ENCODE results near the gene STPG4.
"Not testable (repeated sequence)": the region's sequence is repeated elsewhere in the genome, so short reads cannot be mapped to it uniquely, and the experiment has no call there.

STPG4 gene

DNA sequence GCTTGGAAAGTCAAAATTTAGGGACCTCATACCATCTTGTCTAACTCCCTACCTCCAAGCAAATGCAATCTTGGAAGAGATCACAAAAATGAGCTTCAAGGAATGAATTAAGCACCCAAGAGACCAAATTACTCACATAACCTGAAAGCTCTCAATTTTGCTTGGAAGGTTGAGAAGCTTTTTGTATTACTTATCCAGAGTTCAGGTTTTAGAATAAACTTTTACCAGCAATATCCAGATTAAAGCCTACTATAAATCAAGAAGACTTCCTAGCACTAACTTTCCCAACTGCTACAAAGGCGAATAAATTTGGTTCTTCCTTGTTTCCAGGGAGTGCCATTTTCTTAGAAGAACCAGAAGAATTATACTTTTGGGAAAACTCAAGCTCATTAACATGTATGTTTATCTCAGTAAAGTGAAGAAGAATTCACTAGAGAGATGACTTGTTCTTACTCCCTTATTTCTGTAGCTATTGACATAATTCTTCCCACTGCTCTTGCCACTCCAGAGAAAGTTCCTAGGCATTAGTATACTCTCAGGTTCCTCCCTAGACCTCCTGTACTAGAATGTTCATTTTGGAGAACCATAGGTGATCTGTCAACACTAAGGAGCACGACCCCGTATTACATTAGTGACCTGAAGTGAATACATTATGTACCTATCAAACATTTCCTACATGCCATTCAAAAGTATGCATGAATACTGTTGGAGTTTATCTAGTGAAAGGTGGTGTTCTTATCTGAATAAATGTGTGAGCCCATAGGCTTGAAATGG lies 18.0 kb upstream of the STPG4 start:
- DNase-seq (ENCODE audit: low read depth): no peak

DNA sequence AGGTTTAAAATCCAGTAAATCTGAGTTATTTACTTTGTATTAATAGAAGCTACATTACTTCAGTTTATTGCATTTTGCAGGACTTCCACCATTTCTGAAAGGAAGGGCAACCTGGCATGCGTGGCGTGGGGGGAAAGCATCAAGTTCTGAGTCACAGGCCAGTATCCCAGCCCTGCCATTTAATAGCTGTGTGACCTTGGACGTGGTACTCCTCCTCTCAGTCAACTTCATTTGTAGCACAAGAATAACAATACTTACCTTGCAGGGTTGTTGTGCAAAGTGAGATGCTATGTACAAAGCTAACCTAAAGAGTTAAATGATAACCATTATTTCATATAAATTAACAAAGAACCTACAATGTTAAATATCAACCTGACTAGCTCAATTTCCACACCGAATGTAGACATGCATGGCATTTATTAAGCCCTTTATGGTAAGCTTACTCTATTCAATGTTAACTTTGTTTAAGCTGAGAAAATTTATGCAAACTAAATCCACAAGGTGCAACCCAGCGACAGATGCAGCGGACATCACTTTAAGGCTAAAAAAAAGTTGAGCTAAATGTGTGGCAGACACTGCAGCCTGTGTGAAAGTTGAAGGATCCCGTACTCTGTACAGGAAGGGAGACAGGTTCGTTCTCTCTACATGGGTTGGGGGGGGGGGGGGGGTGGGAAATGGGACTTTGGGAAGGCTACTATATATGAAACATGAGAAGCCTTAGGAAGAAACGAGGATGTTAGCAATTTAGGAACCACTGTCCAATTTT lies 17.2 kb upstream of the STPG4 start:
- no peak for DNase-seq (ENCODE audit: low read depth)

DNA sequence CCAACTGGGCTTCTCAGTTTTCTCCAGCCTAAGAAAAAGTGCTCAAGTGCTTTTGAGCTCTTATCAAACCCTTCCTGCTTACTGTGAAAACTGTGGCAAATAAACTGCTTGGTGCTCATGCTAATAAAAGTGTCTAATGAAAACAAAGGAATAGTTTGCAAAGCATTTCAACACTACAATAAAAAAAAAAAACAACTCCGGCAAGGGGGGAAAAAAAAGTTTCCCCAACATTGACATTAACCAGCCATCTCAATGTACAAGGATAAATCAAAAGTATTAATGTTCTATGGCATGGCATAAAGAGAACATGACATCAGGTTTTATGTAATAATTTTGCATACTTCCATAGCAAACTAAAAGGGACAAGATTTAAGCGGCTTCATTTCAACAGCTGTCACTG lies 14.7 kb upstream of the STPG4 start:
- DNase-seq (ENCODE audit: low read depth): no peak

DNA sequence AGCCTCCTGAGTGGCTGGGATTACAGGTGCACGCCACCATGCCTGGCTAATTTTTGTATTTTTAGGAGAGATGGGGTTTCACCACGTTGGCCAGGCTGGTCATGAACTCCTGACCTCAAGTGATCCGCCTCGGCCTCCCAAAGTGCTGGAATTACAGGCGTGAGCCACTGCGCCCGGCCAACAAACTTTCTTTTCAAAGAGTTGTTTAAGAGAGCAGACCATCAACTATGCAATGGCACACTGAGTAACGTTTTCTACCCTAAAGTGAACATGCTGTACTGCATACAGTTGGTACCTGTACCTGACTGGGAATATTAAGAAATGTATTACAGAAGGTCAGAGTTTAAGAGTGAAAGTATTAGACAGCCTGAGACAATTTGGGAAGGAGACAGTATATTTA lies 13.8 kb upstream of the STPG4 start:
- DNase-seq (ENCODE audit: low read depth): not testable (repeated sequence)

DNA sequence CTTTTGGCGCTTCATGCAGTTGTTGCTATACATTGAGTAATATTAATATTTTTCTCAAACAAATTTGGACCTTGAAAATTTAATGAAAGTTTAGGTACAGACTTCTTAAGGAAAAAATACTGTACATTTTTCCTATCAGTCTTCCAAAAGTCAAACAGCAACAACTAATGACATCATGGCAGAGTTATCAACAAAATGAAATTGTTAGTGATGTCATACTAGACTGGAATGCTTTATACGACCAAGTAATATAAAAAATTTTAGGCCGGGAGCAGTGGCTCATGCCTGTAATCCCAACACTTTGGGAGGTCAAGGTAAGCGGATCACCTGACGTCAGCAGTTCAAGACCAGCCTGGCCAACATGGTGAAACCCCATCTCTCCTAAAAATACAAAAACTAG lies 12.0 kb upstream of the STPG4 start:
- DNase-seq (ENCODE audit: low read depth): no peak

DNA sequence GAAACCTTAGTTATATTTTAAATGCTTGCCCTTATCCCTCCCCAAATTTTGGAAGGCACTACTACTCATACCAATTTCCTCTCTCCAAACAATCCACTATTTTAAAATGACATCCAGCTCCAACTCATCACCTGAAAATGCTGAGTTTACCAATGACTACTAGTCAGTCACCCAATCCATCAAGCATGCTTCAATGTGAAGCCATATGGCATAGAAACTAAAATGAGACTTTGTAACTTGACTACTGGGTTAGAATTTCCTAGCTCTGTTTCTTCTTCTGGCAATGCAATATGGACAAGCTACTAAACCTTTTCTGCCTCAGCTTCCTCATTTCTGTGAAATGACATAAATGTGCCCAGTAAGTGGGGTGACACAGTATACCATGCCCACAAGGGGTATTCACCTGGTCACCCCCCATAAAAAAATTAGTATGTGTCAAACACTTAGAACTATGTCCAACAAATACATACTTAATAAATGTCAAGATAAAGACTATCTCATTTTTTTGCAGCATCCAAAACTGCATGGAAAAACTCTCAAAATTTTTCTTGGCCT lies 10.0 kb upstream of the STPG4 start:
- no peak for DNase-seq (ENCODE audit: low read depth)

DNA sequence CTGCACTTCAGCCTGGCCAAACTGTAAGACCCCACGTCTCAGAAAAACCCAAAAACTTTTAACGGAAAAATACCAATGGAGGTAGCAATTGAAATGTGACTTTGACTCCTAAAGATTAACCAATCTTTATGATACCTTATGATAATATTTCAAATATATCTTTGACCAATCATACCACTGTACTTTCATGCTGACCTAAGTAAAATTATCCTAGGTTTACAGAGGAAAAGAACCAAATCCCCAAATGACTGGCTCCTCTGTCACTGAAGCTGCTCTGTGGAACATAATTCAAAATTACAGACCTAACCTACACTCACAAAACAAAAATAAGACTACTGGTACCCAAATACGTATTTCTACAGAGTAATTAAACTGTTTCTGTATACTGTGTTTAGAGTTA lies 7.7 kb upstream of the STPG4 start:
- DNase-seq (ENCODE audit: low read depth): no peak

DNA sequence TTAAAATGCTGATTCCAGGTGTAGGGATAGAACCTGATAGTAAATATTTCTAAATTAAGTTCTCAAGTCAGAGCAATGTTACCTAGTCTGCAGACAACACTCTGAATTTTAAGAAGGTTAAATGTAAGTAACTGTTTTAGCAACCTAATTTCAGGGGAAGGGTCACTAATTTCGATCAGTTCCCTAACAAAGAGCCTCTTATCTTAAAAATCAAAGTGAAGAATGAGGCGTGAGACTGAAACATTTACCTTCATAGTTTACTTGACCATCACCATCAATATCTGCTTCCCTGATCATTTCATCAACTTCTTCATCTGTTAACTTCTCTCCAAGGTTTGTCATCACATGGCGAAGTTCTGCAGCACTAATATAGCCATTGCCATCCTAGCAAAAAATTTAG lies 6.4 kb upstream of the STPG4 start:
- no peak for DNase-seq (ENCODE audit: low read depth)

DNA sequence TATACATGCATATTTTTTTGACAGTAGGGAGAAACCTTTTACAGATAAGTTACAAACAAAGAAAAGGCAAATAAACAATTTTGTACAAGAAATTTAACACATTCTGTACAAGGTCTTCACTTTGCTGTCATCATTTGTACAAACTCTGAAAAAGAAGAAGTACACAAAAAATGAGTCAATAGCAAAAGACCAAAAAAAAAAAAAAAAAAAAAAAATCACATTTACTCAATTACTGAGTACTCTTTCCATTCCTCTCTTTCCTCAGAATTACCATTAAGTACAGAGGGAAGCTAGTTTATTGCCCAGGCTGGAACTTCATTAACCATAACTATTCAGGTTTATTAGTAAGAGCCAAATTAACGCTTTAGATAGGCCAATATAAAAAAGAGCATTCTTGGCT lies 5.6 kb upstream of the STPG4 start:
- no peak for DNase-seq (ENCODE audit: low read depth)

DNA sequence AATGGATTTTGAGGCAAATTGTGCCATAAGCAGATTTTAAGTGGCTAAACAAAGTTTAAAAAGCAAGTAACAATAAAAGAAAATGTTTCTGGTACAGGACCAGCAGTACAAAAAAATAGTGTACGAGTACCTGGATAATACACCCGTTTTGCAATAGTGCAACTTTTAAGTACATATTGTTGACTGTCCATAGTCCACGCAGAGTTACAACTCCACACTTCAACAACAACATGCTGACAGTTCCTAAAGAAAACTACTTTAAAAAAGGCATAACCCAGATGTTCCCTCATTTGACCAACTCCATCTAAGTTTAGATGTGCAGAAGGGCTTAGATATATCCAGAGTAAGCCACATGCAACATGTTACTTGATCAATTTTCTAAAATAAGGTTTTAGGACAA lies 5.1 kb upstream of the STPG4 start:
- DNase-seq (ENCODE audit: low read depth): no peak

DNA sequence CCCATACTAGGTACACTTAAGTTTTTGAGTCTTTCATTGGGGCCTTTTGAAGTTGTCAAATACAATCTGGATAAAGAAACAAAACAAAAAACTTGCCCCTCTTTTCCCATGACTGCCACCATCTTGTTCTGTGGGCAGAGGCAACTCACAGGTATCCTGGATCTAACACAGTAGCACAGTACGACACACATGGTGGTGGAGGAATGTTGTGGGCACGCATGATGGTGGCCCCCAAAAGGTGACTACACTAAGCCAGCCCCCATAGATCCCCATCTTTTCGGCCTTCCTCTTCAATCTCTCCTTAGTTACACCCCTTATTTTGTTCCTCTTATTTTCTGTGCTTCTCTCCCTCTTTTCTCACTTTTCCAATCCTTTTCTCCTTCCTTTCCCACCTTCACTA lies 4.5 kb upstream of the STPG4 start:
- no peak for DNase-seq (ENCODE audit: low read depth)

DNA sequence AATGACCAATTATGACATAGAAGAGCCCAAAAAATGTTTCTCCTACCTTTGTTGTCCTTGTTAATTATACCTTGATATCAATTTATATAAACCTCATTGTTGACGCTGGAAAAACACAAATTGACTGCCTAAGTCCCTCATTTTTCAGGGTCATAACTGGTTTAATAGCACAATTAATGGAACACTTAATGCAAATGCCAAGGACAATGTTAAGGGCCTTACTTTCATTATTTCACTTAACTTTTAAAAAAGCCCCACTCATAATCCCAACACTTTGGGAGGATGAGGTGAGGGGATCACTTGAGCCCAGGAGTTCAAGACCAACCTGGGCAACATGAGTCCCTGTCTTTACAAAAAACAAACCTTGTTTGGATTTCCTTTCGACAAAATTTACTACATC lies 3.5 kb upstream of the STPG4 start:
- no peak for DNase-seq (ENCODE audit: low read depth)

DNA sequence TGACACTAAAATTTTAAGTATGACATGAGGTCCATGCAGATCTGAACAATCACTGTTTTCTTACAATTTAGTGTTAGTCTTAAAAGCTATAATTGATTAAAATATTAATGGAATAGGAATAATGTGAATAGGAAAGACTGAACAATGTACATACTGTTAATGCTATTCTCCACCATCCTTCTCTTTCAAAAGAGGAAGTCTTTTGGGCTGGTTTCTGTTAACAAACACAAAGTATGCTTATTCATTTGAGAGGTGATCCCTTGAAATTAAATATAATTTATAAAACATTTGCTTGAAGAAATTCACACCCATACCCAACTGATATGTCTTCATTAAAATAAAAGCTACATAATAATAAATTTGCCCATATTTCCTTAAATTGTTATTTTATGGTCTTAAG lies 2.3 kb downstream of the STPG4 start:
- no peak for DNase-seq (ENCODE audit: low read depth)

DNA sequence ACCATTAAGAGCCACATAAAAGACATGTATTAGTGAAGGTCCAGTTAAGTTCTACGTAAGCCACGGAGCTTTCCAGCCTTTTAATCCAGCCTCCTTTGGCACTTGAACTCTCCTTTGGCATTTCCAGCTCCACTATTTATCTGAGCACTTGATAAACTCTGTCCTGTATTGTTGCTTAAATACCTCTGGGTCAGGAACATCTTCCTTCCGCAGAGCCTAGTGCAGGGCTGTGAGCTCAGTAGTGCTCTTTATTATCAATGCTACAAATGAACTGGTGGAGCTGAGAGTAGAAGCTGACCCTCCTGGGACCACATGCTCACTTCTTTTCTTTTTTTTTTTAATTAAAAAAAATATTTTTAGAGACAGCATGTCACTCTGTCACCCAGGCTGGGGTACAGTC lies 4.9 kb downstream of the STPG4 start:
- no peak for DNase-seq (ENCODE audit: low read depth)

DNA sequence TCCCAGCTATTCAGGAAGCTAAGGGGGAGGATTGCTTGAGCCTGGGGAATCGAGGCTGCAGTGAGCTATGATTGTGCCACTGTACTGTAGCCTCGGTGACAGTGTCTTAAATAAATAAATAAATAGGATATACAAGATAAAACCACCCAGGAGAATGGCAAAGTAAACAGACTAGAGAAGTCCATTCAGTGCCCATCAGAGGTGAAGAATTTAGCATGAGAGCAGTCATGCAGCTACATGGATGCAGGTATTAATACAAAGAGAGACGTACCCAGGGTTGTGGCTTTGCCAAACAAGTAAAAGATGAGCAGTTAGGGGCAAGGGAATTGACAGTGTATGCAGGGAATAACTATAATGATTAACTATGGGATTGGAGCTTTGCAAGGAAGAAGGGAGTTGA lies 8.1 kb downstream of the STPG4 start:
- DNase-seq (ENCODE audit: low read depth): no peak

DNA sequence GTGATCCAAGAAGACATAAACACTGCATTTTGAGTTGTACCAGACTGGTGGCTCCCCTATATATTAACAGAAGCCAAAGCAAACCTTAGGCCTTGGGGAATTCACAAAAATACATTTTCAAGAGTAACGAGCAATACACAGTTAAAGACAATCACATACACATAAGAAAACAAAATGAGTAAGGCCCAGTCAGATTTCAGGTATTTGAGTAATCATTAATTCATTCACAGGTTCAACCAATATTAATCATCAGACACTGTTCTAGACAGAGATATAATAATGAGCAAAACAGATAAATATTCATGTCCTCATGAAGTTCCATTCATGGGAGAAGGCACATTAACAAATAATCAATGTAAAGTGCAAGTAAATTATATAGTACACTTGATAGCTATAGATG lies 9.6 kb downstream of the STPG4 start:
- no peak for DNase-seq (ENCODE audit: low read depth)

DNA sequence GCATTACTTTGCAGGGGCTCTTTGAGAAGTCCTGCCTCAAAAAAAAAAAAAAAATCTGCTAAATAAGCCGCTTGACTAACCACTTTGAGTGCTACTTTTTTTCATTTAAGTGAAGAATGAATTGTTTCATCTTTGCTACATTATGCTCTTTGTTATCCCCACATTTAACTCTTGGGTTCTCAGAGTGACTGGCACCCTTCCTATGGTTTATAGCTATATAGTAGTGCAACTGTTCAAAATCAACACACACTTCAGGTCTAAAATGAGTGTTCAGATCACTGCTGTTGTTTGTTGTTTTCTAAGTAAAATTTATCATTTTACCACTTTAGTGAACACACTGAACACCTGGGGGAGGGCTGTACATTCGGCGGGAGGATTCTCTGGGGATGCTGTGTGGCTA lies 13.6 kb downstream of the STPG4 start:
- no peak for DNase-seq (ENCODE audit: low read depth)

DNA sequence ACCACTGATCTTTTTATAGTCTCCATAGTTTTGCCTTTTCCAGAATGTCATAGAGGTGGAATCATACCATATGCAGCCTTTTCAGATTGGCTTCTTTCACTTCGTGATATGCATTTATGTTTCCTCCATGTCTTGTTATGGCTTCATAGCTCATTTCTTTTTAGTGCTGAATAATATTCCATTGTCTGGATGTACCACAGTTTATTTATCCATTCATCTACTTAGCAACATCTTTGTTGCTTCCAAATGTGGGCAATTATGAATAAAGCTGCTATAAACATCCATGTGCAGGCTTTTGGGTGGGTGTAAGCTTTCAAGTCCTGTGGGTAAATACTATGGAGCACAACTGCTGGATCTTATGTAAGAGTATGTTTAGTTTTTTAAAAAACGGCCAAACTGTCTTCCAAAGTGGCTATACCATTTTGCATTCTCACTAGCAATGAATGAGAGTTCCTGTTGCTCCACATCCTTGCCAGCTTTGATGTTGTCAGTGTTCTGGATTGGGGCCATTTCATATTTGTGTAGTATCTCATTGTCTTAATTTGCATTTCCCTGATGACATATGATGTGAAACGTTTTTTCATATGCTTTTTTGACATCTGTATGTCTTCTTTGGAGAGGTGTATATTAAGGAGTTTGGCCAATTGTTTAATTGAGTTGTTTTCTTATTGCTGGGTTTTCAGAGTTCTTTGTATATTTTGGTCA lies 20.6 kb downstream of the STPG4 start:
- no peak for DNase-seq (ENCODE audit: low read depth)

DNA sequence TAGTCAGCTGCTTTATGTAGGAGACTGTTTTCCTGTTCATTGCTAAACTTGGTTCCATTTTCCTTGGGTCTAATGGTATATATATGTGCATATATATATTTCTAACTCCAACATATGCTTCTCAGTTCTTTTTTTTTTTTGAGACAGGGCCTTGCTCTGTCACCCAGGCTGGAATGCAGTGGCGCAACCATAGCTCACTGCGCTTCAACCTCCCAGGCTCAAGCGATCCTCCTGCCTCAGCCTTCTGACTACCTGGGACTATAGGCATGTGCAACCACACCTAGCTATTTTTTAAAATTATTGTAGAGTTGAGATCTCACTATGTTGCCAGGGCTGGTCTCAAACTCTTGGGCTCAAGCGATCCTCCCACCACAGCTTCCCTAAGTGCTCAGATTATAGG lies 22.1 kb downstream of the STPG4 start:
- no peak for DNase-seq (ENCODE audit: low read depth)

DNA sequence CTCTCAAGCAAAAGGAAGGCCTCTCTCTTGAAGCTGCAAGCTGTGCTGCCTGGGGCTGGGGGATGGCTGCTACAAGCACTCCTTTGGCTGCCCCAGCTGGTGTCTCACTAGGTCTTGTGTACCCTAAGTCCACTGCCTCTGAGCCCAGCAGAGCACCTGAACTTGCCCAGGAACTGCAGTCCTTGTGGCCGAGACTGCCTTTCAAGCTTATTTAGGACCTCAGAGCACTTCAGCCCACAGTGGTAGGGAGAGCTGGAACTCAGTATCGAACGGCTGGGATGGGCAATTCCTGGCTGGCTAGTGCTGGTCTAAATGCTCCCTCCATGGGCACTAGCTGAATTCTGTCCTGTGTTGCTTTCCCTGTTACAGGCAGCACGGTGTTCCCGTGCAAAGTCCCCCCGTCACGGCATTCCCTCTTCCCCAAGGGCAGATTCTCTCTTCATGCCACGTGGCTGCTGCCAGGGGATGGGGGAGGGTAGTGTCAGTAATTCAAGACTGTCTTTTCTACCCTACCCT lies 25.9 kb downstream of the STPG4 start:
- no peak for DNase-seq (ENCODE audit: low read depth)

DNA sequence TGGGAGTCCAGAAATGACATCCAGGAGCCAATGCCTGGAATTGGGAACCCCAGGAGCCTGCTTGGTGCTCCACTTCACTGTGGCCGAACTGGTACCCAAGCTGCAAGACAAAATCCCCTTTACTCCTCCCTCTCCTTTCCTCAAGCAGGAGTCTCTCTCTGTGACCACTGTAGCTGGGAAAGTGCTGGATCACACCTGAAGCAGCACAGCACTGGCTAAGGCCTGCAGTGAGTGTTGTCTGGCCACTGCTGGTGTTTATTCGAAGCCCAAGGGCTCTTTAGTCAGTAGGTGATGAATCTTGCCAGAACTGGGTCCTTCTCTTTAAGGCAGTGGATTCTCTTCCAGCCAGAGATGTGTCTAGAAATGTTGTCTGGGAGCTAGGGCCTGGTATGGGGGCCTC lies 26.4 kb downstream of the STPG4 start:
- DNase-seq (ENCODE audit: low read depth): no peak

DNA sequence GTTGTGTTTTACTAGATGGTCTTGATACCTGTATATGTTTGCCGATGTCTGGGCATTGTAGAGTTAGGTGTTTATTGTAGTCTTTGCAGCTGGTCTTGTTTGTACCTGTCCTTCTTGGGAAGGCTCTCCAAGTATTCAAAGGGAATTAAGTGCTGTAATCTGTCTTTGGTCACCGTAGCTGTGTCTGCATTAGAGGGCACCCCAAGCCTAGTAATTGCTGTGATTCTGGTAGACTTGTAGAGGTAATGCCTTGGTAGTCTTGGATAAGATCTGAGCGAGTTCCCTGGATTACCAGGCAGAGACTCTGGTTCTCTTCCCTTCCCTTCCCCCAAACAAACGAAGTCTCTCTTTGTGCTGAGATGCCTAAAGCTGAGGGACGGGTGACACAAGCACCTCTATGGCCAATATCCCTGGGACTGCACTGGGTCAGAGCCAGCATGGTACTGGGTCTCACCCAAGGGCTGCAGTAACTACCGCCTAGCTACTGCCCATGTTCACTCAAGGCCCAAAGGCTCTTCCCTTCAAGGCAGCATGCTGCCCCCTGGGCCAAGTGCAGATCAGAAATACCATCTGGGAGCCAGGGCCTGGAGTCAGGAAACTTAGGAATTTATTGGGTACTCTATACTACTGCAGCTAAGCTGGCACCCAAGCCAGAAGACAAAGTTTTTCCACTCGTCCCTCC lies 27.1 kb downstream of the STPG4 start:
- no peak for DNase-seq (ENCODE audit: low read depth)
